ENCODE measurements around the gene SLC12A2.

GRCh38 chr5:128077526-128077925 is 6.0 kb upstream of the SLC12A2 start:
- TF ChIP-seq POLR2A (IDR thresholded peaks at IDR 0.05) = no peak
- no peak for TF ChIP-seq CTCF (IDR thresholded peaks at IDR 0.05)
